HUDEP-2 (cell line): ENCODE measurements around the gene NUP88.
A peak's percentile ranks its signal among the peaks of the same experiment; 100 is the strongest.

Experiments
- DNase-seq, 76 experiments: peaks; one replicate each; lab custom pipeline; 2025; ENCODE audit not compliant: unreplicated experiment in 76 of 76; lab: John Stamatoyannopoulos, UW

NUP88 gene

GRCh38 chr17:5422505-5422904, 3.0 kb upstream of the NUP88 start:
- no peak for DNase-seq

GRCh38 chr17:5419959-5420653, 644 bp upstream of the NUP88 start, which contains the start of gene RPAIN:
RPAIN (plus strand) TSS chr17:5420182; CDS start chr17:5420211, 29 bp downstream.
- DNase-seq, result peak in 73 of 76 experiments; percentile 25 to 94 (median 82)

GRCh38 chr17:5418858-5419355, 555 bp downstream of the NUP88 start:
- peak in 11 of 76 experiments; percentile 10 to 51 (median 28) for DNase-seq

- DNase-seq, result no peak
These were observed 2.6 kb downstream of the NUP88 start for GRCh38 chr17:5416901-5417300.

GRCh38 chr17:5413682-5414081, 5.8 kb downstream of the NUP88 start:
- no peak for DNase-seq

GRCh38 chr17:5410594-5411272, 8.7 kb downstream of the NUP88 start:
- DNase-seq, result no peak

- DNase-seq, result no peak
These were observed 11.3 kb downstream of the NUP88 start for GRCh38 chr17:5408186-5408585.

- no peak for DNase-seq
These were observed 14.1 kb downstream of the NUP88 start for GRCh38 chr17:5405400-5405799.

- no peak for DNase-seq
These were observed 19.7 kb downstream of the NUP88 start for GRCh38 chr17:5399767-5400166.

GRCh38 chr17:5396612-5397011, 22.9 kb downstream of the NUP88 start:
- DNase-seq, result no peak

- DNase-seq, result no peak
These were observed 27.8 kb downstream of the NUP88 start for GRCh38 chr17:5391678-5392077.

- no peak for DNase-seq
These were observed 37.9 kb downstream of the NUP88 start for GRCh38 chr17:5381542-5381941.

- no peak for DNase-seq
These were observed 38.8 kb downstream of the NUP88 start for GRCh38 chr17:5380491-5381135.

GRCh38 chr17:5379351-5380107, 39.9 kb downstream of the NUP88 start:
- DNase-seq, result no peak

- DNase-seq, result no peak
These were observed 40.8 kb downstream of the NUP88 start for GRCh38 chr17:5378566-5379207.

GRCh38 chr17:5373112-5373511, 46.4 kb downstream of the NUP88 start:
- DNase-seq, result no peak

GRCh38 chr17:5370411-5370810, 49.1 kb downstream of the NUP88 start:
- DNase-seq, result no peak

GRCh38 chr17:5365831-5366230, 53.6 kb downstream of the NUP88 start:
- DNase-seq, result no peak

- DNase-seq, result no peak
These were observed 54.8 kb downstream of the NUP88 start for GRCh38 chr17:5364696-5365095.

- no peak for DNase-seq
These were observed 55.3 kb downstream of the NUP88 start for GRCh38 chr17:5364156-5364555.
